ENCODE measurements around the gene UBE2J2. TPM values are rescaled to one million over a fixed set of nuclear protein-coding genes. Genes with fewer than 3 reads are reported as not detected.

Gene UBE2J2
- total RNA-seq, 1 experiment from 2014 or later = 83.4 TPM

- Histone ChIP-seq H2BK5ac (ENCODE audit: insufficient read length, low read length) (no peak overlapping the region), H3K18ac (ENCODE audit: insufficient read length, low read depth, low read length) (no peak overlapping the region), H2BK120ac (ENCODE audit: low read depth, low read length, poor library complexity, severe bottlenecking) (no peak overlapping the region), H2AK5ac (ENCODE audit: insufficient read length, low read length) (no peak overlapping the region), H4K20me1 (ENCODE audit: control insufficient read depth, insufficient read depth, insufficient read length) (peaks cover 5% of the 10 kb centered on the region), H3K79me1 (ENCODE audit: insufficient read depth, low read depth, low read length, poor library complexity, severe bottlenecking) (peaks cover 8% of the 10 kb centered on the region), H4K8ac (replicated peaks; ENCODE audit: insufficient read length, low read depth, low read length) (no peak overlapping the region), H3K27ac (ENCODE audit: insufficient read length, low read depth, low read length) (no peak overlapping the region), H3K4me2 (ENCODE audit: insufficient read depth, insufficient read length, low read length) (no peak overlapping the region), H3K14ac (ENCODE audit: insufficient read depth, low read length) (no peak overlapping the region), H2AFZ (ENCODE audit: low read length) (no peak overlapping the region), H2BK15ac (ENCODE audit: low read depth, low read length) (no peak overlapping the region), H3K23me2 (ENCODE audit: insufficient read length, low read depth, low read length, poor library complexity, severe bottlenecking) (peaks cover 8% of the 10 kb centered on the region), H2BK20ac (ENCODE audit: low read depth, low read length, poor library complexity, severe bottlenecking) (no peak overlapping the region), H4K5ac (ENCODE audit: insufficient read length, low read depth, low read length) (no peak overlapping the region), H3K9me3 (ENCODE audit: control insufficient read depth, low read depth, low read length) (no peaks in the 10 kb centered on the region), H4K91ac (ENCODE audit: insufficient read length, low read depth, low read length) (no peak overlapping the region), H3K9ac (ENCODE audit: extremely low read depth, insufficient read length, low read length) (no peak overlapping the region), H3K4me1 (ENCODE audit: insufficient read depth, low read length) (no peaks in the 10 kb centered on the region), H3K56ac (ENCODE audit: insufficient read length, low read depth, low read length) (no peak overlapping the region), H3T11ph (ENCODE audit: low read length) (no peak overlapping the region), H3K27me3 (ENCODE audit: insufficient read depth, low read length) (no peaks in the 10 kb centered on the region), H3K79me2 (ENCODE audit: insufficient read depth, low read length) (peaks cover 17% of the 10 kb centered on the region; the same call in 1 of the 2 replicates), H3K23ac (ENCODE audit: insufficient read length, low read depth, low read length) (no peak overlapping the region), H2BK12ac (ENCODE audit: insufficient read length, low read depth, low read length) (no peak overlapping the region), H3K4ac (ENCODE audit: low read depth, low read length) (no peak overlapping the region)
- DNase-seq = no peak
- no peaks in the 10 kb centered on the region for H3K9me3 Mint-ChIP-seq
- no peak overlapping the region for H3K27ac Mint-ChIP-seq
- WGBS (ENCODE audit: extremely low coverage, insufficient read length, low lambda C conversion rate) = no CpG with 5 or more reads among the region's 8 CpGs
- no peak for TF ChIP-seq CTCF (conservative IDR thresholded peaks at IDR 0.05)
- H3K27me3 Mint-ChIP-seq (ENCODE audit: low read depth) = no peaks in the 10 kb centered on the region
- H3K4me3 Mint-ChIP-seq = no peak overlapping the region
- peaks cover 2 to 14% of the 10 kb centered on the region in 2 experiments for H3K4me1 Mint-ChIP-seq
- peaks cover 13 to 42% (median 35%) of the 10 kb centered on the region in 3 experiments; a peak in 6 of 7 replicates for H3K36me3 Mint-ChIP-seq (ENCODE audit: insufficient read depth in 1 of 3, low read depth in 3 of 3)
Observed at GRCh38 chr1:1321477-1321876, 47.8 kb upstream of the UBE2J2 start.

Data from H9 (cell line).